Stimulated activated CD4-positive, alpha-beta T cell treated with anti-CD3 and anti-CD28 coated beads, Interleukin-4, amount 100 ng/mL, for 24 hours (primary cell): ENCODE data around the gene IP6K2.

Experiments used
- DNase-seq: peaks from one replicate; pipeline ENCODE4 v3.0.0-alpha.2; 2020

The IP6K2 gene

GRCh38 chr3:48688032-48688736 lies 28.8 kb downstream of the IP6K2 start:
- DNase-seq: no peak

DNA sequence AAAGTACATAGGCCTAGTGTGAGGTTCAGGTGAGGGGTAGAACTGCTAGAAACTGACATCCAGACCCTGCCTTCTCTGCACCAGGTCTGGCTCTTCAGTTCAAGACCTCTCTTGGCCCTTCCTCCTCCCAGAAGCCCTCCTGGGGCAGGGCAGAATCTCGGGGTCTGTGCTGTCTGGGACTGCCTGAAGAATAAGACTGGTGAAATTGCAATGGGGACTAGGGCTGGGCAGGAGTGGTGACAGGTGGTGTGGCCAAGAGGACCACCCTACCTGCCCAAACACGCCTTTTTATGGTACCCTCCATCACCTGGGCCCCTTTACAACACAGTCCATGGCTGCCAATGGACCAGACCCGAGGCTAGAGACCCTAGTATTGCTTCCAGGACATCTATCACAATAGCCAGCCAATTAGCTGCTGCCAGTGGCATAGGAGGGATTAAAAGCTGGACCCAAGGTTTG lies 29.8 kb downstream of the IP6K2 start:
- DNase-seq: no peak

- no peak for DNase-seq
Observed at GRCh38 chr3:48686538-48687219, 30.3 kb downstream of the IP6K2 start.

- DNase-seq: peak; percentile 91
Observed at GRCh38 chr3:48685603-48686511, 31.2 kb downstream of the IP6K2 start, which contains the start of gene NCKIPSD. TSS of gene NCKIPSD (minus strand) at chr3:48685915. CDS start at chr3:48685807, 108 bp downstream.

GRCh38 chr3:48685293-48685602 lies 31.8 kb downstream of the IP6K2 start:
- no peak for DNase-seq

- DNase-seq: no peak
Observed at GRCh38 chr3:48684480-48685143, 32.4 kb downstream of the IP6K2 start.

- DNase-seq: no peak
Observed at GRCh38 chr3:48684054-48684349, 33.0 kb downstream of the IP6K2 start.

DNA sequence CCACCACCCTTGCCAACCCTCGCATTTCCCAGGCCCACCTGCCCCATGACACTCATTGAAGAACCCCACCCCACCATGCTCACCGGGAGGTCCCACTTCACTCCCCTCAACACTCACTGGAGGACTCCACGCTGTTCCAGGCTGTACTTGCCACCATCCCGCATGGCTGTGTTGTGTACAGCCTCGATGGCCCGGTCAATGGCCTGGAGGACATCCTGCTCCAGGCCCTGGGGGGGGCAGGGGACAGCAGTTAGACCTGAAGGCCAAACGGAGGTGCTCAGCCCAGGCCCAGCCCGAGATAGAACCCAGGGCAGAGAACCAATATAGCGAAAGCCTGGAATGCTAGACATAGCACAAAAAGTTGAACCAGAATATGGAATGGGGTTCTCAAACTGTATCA lies 34.2 kb downstream of the IP6K2 start:
- no peak for DNase-seq

- no peak for DNase-seq
Observed at GRCh38 chr3:48681974-48682610, 34.9 kb downstream of the IP6K2 start.

DNA sequence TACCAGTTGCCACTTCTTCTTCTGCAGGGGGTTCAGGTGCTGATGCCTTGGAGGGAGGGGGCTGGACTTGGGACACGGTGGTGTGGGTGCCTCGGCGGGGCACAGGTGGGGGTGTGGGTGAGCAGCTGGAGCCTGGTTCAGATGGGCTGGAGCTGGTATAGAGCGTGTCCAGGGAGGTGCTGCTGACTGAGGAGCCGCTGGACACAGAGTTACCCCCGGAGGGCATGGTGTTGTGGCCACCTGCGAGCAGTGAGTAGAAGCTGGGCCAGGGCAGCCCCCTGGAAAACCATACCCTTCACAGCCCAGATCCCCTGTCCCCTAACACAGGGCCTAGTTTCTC lies 35.5 kb downstream of the IP6K2 start:
- no peak for DNase-seq

DNA sequence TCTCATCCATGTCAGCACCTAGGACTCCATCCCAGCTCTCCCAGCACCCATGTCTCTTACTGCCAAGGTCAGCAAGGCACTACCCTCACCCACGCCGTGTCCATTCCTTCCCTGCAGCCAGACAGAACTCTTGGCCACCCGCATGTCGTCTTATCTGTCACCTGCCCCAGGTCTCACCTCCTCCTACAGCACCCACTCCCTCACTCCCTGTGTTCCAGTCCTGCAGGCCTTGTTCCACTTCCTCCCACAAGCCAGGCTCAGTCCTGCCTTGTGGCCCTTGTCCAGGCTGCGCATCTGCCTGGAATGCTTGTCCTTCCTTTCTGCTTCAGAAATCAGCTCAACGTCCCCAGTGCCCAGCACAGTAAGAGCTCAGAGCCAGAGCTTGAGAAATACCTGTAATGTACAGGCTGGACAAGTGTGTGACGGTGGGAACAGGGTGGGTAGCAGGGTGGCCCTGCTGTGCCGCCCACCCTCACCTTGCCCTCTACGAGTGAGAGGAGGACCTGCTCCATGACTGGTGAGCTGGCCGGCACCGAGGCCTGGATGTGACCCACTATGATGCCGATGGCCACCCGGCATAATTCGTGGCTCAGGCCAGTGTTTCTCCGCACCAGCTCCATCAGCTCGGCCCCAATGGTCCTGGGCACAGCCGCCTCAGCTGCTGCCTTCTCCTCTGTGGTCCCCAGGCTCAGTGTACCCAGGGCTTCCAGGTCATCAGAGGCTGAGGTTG lies 36.0 kb downstream of the IP6K2 start:
- no peak for DNase-seq

DNA sequence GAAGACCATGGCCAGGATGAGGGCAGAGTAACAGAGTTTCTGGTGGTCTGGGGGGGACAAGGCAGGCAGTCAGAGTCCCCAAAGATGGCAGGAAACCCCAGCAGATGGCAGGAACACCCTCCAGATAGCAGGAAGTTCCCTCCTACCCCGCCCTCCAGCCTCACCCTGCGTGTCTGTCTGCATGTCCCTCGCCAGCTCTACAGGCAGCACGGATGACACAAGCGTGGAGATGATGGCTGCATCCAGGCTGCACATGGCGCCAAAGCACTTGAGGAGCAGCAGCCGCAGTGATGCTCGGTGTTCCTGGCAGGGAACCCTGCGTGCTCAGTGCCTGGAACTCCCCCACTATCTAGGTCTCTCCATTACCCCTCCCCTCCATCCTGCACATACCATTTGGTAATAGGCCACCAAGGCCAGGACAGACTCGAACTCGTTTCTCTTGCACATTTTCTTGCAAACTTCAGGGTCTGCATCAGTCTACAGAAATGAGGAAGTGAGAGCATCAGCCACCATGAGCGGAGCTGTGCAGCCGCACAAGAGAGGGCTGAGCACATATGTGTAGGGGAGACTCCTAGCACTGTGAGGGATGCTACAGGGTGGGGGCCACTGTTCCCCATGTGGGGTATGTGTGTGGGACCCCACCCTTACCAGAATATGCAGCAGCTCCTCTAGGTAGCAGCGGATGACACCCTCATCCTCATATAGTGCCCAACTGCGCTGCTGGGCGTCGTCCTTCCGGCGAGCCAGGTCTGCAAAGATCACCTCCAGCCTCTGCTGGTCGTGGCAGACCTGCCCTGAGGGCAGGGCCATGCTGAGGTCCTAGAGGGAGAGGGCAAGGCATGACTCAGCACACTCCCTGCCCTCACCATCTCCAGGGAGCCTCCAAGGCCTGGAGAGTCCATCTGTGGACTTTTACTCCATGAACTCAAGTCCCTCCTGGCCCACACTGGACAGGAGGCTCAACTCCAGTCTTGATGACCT lies 37.3 kb downstream of the IP6K2 start:
- DNase-seq: no peak

GRCh38 chr3:48678566-48679380 lies 38.2 kb downstream of the IP6K2 start:
- DNase-seq: no peak

DNA sequence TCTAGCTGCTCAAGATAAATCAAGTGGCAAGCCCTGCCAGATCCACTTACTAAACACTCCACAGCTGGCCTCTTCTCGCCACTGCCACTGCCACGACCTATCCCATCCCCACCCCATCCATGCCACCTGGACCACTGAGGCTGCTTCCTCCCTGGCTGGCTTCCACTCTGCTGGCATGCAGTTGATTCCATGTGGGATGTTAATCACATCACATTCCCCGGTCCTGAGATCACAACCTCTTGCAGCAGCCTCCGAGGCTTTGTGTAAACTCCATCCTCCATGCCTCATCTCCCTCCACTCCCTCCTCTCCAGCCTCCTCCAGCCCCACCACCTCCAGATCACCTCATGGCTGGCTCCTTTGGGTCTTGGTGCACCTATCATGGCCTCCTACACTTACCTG lies 39.0 kb downstream of the IP6K2 start:
- no peak for DNase-seq

DNA sequence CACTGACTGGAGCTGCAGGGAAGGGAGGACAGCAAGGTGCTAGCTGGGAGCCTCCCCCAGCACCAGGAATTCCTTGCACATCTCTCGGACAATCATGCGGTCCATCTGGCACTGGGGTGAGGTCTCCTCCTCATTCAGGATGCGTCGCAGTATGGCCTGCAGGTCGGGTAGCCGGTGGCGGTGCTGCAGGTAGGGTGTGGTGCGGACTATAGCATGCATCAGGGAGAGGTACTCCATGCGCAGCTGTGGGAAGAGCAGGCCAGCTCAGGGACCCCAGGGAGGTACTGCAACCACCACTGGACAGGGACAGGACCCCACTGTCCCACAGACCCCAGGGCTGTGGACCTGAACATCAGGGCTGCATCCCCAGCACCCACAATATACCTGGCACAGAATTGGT lies 42.5 kb downstream of the IP6K2 start:
- DNase-seq: no peak

DNA sequence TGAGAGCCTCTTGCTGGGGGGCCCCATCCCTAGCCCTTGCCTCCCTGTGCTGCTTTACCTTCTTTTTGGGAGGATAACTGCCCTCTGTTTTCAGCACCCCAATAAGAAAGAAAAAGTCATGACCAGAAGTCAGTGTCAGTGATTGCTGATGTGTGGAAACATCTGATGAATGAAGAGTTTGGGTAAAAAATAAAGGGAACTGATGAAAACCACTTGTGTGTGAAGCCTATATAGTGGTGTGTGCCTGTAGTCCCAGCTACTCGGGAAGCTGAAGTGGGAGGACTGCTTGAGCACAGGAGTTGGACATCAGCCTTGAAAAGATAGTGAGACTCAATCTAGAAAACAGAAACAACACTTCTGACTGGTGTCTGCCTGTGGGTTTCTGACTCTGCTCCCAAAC lies 44.5 kb downstream of the IP6K2 start:
- DNase-seq: no peak

DNA sequence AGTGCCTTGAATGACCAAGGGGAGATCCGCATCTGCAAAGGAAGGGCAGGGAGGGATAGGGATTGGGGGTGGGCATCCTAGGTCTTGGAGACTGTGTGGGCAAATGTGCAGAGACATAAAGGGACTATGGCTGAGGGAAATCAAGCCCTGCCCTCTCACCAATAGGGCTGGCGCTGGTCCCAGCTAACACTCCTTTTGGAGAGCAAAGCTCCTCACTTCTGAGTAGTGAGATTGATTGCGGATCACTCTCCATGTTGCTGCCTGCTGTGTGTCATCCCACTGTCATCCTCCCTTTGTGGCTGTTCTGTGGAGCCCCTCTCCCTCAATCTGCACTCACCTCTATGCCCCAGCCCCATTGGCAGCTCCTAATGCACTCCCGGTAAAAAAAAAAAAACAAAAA lies 52.1 kb downstream of the IP6K2 start:
- no peak for DNase-seq

- DNase-seq: no peak
Observed at GRCh38 chr3:48664313-48664644, 52.7 kb downstream of the IP6K2 start.

DNA sequence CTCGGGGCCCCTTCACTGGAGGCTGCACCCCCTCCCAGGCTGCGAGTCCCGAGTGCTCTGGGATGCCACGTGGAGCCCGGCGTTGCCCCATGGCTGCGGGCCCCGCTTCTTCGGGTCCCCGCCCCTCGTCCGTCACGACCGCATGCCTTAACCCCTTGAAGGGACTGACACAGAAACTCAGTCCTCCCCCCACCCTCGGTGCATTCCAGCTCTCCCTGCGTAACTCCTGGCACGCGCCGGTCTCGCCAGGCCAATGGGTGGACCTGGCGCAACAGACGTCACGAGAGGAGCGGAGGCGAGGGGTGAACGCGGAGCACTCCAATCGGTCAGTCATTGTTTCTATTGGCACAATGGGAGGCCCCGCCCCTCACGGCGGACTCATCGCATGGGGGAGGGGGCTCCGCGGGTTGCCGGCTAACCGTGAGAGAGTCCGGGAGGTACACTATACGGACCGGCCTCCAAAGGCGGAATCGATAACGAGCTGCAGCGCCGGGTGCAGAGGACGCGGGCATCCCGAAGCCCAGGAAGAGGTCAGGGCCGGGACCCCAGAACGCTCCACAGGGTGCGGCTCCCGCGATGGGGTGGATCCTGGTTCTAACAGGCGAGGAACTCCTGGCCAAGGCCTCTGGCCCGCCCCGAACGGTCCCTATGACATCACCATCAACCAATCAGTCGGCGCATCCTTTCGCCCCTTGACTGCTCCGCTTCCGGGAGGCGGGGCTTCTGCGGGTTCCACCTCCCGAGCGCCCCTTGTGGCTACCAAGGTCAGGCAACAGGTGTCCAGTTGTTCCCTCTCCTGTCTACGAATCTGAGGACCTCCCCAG lies 53.3 kb downstream of the IP6K2 start:
- peak; percentile 88 for DNase-seq
